Stimulated activated CD8-positive, alpha-beta memory T cell treated with anti-CD3 and anti-CD28 coated beads, Interleukin-7, amount 100 ng/mL, for 48 hours (primary cell): ENCODE results near the gene RASD2.

Experiments
- DNase-seq, 2 donors: peaks; one replicate each; pipeline ENCODE4 v3.0.0-alpha.2; 2020; ENCODE audit warnings: low read depth in 1 of 2; ENCODE audit errors: extremely low read depth in 1 of 2

The RASD2 gene

GRCh38 chr22:35558031-35558430 lies 17.4 kb downstream of the RASD2 start:
- no peak for DNase-seq

- no peak for DNase-seq
Observed at GRCh38 chr22:35558719-35559118, 18.1 kb downstream of the RASD2 start.

- DNase-seq, result no peak
Observed at GRCh38 chr22:35559354-35560005, 18.8 kb downstream of the RASD2 start.

- DNase-seq, result no peak
Observed at GRCh38 chr22:35560366-35560765, 19.7 kb downstream of the RASD2 start.

GRCh38 chr22:35560824-35561223 lies 20.2 kb downstream of the RASD2 start:
- no peak for DNase-seq

GRCh38 chr22:35561796-35562526 lies 21.3 kb downstream of the RASD2 start:
- DNase-seq, result no peak

GRCh38 chr22:35563211-35563610 lies 22.6 kb downstream of the RASD2 start:
- no peak for DNase-seq

- no peak for DNase-seq
Observed at GRCh38 chr22:35564975-35565867, 24.6 kb downstream of the RASD2 start.

GRCh38 chr22:35567351-35568141 lies 26.9 kb downstream of the RASD2 start:
- no peak for DNase-seq

GRCh38 chr22:35568751-35569739 lies 28.4 kb downstream of the RASD2 start:
- DNase-seq, result no peak

- no peak for DNase-seq
Observed at GRCh38 chr22:35569916-35570315, 29.3 kb downstream of the RASD2 start.

GRCh38 chr22:35570686-35571194 lies 30.1 kb downstream of the RASD2 start:
- no peak for DNase-seq

- DNase-seq, result no peak
Observed at GRCh38 chr22:35572556-35572955, 31.9 kb downstream of the RASD2 start.

- no peak for DNase-seq
Observed at GRCh38 chr22:35575116-35575748, 34.6 kb downstream of the RASD2 start.

GRCh38 chr22:35576671-35577070 lies 36.0 kb downstream of the RASD2 start:
- DNase-seq, result no peak

- no peak for DNase-seq
Observed at GRCh38 chr22:35577799-35578659, 37.4 kb downstream of the RASD2 start.

GRCh38 chr22:35578836-35579575 lies 38.4 kb downstream of the RASD2 start:
- no peak for DNase-seq
